Measurements from ENCODE around the gene KANK3. TPM values are rescaled to one million over a fixed set of nuclear protein-coding genes. Genes with fewer than 3 reads are reported as not detected.

The KANK3 gene
- total and polyA plus RNA-seq, 12 donors: 10.2 to 34.0 (median 17.3) TPM

- peak; percentile 55 to 78 (median 68) for ATAC-seq
- Histone ChIP-seq H3K36me3 (no peaks in the 10 kb centered on the region), H3K27me3 (peaks cover 0 to 70% (median 5%) of the 10 kb centered on the region in 7 donors), H3K4me1 (peaks cover 0 to 70% (median 30%) of the 10 kb centered on the region in 9 donors), H3K27ac (peak overlapping the region; percentile 35 to 99 (median 97)), H3K4me3 (peak overlapping the region in 9 of 10 donors; percentile 15 to 87 (median 70)), H3K9me3 (no peaks in the 10 kb centered on the region)
- TF ChIP-seq CTCF (IDR thresholded peaks at IDR 0.05): peak in 8 of 9 donors; percentile 6 to 40 (median 27)
- DNase-seq: peak; percentile 73 to 90
- intact Hi-C loops (cut with DNase I): loop anchor here in 1 of 10 donors (10.0 kb wide), 1 partner anchor 54 kb away; the partner anchor contains the start of gene RAB11B
- 27 to 35% methylated on average over 15 of the region's 15 CpGs for WGBS, 2 donors
Measured at GRCh38 chr19:8340341-8341096, 2.5 kb downstream of the KANK3 start.

- Histone ChIP-seq H3K4me1 (peaks cover 6 to 76% (median 40%) of the 10 kb centered on the region in 9 donors), H3K27me3 (peaks cover 0 to 75% (median 14%) of the 10 kb centered on the region in 7 donors), H3K27ac (peak overlapping the region in 1 of 10 donors; percentile 64), H3K36me3 (peaks cover 0 to 9% (median 0%) of the 10 kb centered on the region in 9 donors), H3K9me3 (no peaks in the 10 kb centered on the region), H3K4me3 (no peak overlapping the region)
- intact Hi-C loops (cut with DNase I): no loop called here
- ATAC-seq: no peak
- no peak for DNase-seq
- 62% methylated on average over 6 of the region's 6 CpGs for WGBS, 2 donors
- no peak for TF ChIP-seq CTCF (IDR thresholded peaks at IDR 0.05)
Measured at GRCh38 chr19:8338835-8339234, 4.2 kb downstream of the KANK3 start.

- H3K4me3 ChIP-seq: no peak overlapping the region
- H3K27ac ChIP-seq: peak overlapping the region in 7 of 10 donors; percentile 13 to 64 (median 34)
- intact Hi-C loops (cut with DNase I): no loop called here
- no peak for DNase-seq
- no peak for ATAC-seq
- WGBS, 2 donors: 76 to 80% methylated on average over 7 of the region's 7 CpGs
- peaks cover 14 to 76% (median 45%) of the 10 kb centered on the region in 9 donors for H3K4me1 ChIP-seq
- H3K36me3 ChIP-seq: peaks cover 0 to 18% (median 0%) of the 10 kb centered on the region in 9 donors
- no peak for TF ChIP-seq CTCF (IDR thresholded peaks at IDR 0.05)
- H3K27me3 ChIP-seq: peaks cover 0 to 75% (median 24%) of the 10 kb centered on the region in 7 donors
- no peaks in the 10 kb centered on the region for H3K9me3 ChIP-seq
Measured at GRCh38 chr19:8337728-8338127, 5.3 kb downstream of the KANK3 start.

GRCh38 chr19:8336660-8337059, 6.4 kb downstream of the KANK3 start:
- TF ChIP-seq CTCF (IDR thresholded peaks at IDR 0.05): no peak
- H3K9me3 ChIP-seq: no peaks in the 10 kb centered on the region
- no peak for ATAC-seq
- H3K36me3 ChIP-seq: peaks cover 0 to 23% (median 0%) of the 10 kb centered on the region in 9 donors
- H3K4me1 ChIP-seq: peaks cover 14 to 76% (median 42%) of the 10 kb centered on the region in 9 donors
- peaks cover 0 to 65% (median 24%) of the 10 kb centered on the region in 7 donors for H3K27me3 ChIP-seq
- 56 to 66% methylated on average over 8 of the region's 8 CpGs for WGBS, 2 donors
- H3K4me3 ChIP-seq: peak overlapping the region in 1 of 10 donors; percentile 7
- H3K27ac ChIP-seq: peak overlapping the region in 7 of 10 donors; percentile 15 to 64 (median 20)
- DNase-seq: no peak
- intact Hi-C loops (cut with DNase I): no loop called here

Data from heart right ventricle (tissue), 16 donors.